Subcutaneous adipose tissue (tissue), 4 donors: Measurements from ENCODE around the gene PSME3. TPM values are rescaled to one million over a fixed set of nuclear protein-coding genes. Genes with fewer than 3 reads are reported as not detected.

Source experiments
- total RNA-seq, 4 donors: library from RNA; depleted of rRNA; stranded (reverse); fragments of >200 nt; gene quantifications; one replicate each; pipeline ENCODE4 v1.1.0, GENCODE V29; 2016
- TF ChIP-seq, protein P1 (sequence below): fragments of 450-650 bp; IDR thresholded peaks from one replicate; pipeline ENCODE4 v1.5.1; 2016; ENCODE audit warnings: low read depth, mild to moderate bottlenecking, control low read depth, antibody characterized with exemption, moderate library complexity

The PSME3 gene
- total RNA-seq, 4 donors from 2014 or later: 52.7 to 80.9 (median 60.1) TPM

DNA sequence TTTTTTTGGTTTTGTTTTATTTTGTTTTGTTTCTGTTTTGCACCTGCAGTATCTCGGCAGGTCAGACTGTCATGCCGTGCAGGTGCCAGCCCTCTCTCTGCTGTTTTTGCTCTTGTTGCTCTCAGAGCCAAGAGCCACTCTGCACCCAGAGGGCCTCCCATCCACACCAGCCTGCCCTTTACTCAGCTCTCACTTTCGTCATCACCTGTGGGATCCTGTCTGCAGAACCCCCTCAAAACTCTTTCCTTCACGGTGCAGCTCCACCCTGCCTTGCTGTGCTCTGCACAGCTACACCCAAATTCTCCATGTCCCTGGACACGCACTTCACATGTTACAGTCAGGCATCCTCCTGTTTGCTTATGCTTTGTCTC, 20.4 kb downstream of the PSME3 start:
- TF ChIP-seq, protein P1, sequence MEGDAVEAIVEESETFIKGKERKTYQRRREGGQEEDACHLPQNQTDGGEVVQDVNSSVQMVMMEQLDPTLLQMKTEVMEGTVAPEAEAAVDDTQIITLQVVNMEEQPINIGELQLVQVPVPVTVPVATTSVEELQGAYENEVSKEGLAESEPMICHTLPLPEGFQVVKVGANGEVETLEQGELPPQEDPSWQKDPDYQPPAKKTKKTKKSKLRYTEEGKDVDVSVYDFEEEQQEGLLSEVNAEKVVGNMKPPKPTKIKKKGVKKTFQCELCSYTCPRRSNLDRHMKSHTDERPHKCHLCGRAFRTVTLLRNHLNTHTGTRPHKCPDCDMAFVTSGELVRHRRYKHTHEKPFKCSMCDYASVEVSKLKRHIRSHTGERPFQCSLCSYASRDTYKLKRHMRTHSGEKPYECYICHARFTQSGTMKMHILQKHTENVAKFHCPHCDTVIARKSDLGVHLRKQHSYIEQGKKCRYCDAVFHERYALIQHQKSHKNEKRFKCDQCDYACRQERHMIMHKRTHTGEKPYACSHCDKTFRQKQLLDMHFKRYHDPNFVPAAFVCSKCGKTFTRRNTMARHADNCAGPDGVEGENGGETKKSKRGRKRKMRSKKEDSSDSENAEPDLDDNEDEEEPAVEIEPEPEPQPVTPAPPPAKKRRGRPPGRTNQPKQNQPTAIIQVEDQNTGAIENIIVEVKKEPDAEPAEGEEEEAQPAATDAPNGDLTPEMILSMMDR: no peak

DNA sequence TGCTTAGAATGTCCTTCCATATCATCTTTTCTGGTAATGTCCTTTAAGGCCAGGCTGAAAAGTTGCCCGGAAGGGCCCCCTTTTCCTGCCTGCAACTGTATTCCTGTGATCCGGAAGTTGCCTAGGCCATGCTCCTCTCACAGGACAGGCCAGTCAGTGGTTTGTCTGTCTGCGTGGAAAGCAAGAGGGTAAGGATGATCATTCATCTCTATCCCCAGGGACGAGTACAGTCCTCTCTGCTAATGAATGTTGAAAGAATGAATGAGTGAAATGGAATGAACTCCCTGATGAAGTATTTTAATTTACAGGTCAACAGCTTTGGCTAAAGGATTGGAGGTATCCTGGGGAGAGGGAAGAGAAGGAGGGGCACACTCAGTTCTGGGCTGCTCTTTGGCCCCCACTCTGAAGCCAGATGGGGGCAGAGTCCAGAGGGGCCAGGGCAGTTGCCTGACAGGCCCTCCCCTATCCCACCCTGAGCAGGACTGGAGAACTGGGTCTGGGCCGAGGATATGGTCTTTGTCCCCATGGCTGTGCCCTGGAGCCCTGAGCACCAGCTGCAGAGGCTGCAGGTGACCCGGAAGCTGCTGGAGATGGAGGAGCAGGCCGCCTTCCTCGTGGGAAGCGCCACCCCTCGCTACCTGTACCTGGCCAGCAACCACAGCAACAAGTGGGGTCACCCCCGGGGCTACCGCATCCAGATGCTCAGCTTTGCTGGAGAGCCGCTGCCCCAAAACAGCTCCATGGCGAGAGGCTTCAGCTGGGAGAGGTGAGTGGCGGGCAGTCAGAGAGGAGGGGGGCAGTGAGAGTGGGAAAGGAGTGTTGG, 21.0 kb downstream of the PSME3 start:
- TF ChIP-seq, protein P1: no peak

DNA sequence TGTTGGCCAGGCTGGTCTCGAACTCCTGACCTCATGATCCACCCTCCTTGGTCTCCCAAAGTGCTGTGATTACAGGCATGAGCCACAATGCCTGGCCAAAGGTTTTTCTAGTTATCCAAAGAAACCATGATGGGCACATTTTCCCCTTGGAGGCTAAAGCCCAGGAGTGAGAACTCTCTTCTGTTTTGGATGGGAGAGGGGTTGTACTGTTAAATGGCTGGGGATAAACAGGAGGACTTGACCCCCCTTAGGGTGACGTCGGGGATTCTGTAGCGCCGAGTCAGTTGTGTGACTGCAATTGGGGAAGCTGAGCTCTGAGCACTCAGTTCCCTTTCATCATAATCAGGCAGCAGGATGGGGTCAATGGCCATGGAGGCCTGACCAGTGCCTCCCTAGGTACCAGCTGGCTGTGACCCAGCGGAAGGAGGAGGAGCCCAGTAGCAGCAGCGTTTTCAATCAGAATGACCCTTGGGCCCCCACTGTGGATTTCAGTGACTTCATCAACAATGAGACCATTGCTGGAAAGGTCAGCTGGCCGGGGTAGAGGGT, 21.9 kb downstream of the PSME3 start:
- TF ChIP-seq, protein P1: no peak

DNA sequence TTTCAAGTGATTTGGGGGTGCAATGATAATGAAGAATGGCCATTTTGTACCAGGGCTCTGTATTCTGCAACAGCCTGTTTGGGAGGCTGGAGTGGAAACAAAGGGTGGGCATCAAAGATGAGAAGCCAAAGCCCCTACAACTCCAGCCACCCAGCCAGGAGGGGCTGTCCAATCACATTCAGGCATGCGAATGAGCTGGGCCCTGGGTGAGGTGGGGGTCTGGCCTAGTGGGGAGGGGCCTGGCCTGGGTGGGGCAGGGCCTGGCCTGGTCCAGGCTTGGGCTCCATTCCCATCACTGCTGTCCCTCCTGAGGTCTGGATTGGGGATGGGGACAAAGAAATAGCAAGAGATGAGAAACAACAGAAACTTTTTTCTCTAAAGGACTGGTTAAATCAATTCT, 24.2 kb downstream of the PSME3 start:
- TF ChIP-seq, protein P1: no peak

DNA sequence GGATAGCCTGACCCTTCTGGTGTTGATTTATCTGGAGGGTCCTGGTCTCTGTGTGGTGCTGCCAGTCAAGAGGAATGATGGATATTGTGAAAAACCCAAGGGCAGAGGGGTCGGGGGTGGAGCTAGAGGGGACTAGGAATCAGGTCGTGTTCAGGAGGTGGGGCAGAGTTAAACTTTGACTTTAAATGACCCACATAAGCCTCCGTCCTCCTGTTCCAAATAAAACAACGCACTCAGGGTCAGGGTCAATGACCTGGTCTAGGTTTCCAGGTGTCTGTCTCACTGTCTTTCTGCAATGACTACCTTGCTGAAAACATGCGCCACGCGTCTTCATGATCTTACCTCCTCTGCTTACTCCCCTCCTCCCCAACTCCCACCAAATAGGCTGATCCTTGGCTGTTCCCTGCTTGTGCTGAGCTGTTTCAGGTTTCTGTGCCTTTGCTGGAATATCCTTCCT, 32.5 kb downstream of the PSME3 start:
- TF ChIP-seq, protein P1: no peak

DNA sequence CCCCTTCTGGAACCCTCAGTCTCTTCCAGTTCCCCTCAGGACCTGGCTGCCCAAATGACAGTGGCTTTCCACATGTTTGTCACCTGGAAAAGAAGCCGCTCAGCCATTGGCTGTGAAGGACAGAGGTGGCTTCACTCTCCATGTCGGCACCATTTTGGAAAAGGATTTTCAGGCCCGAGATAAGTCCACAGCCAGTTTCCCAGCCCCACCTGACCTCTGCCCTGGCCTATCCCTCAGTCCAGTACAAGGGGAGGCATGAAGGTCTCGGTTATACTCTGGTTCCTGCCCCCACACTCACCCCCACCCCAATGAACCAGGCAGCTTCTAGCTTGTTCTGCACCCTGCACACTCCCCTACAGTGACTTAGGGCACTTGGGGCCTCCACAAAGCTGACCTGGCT, 33.0 kb downstream of the PSME3 start:
- TF ChIP-seq, protein P1: no peak
